Stimulated activated CD4-positive, alpha-beta T cell treated with anti-CD3 and anti-CD28 coated beads, Interleukin-15, amount 100 ng/mL, for 24 hours (primary cell): ENCODE data around the gene MORF4L1.
"Not testable (repeated sequence)": the region's sequence is repeated elsewhere in the genome, so short reads cannot be mapped to it uniquely, and the experiment has no call there.

Experiments used
- DNase-seq: peaks from one replicate; pipeline ENCODE4 v3.0.0-alpha.2; 2020

Gene MORF4L1

DNA sequence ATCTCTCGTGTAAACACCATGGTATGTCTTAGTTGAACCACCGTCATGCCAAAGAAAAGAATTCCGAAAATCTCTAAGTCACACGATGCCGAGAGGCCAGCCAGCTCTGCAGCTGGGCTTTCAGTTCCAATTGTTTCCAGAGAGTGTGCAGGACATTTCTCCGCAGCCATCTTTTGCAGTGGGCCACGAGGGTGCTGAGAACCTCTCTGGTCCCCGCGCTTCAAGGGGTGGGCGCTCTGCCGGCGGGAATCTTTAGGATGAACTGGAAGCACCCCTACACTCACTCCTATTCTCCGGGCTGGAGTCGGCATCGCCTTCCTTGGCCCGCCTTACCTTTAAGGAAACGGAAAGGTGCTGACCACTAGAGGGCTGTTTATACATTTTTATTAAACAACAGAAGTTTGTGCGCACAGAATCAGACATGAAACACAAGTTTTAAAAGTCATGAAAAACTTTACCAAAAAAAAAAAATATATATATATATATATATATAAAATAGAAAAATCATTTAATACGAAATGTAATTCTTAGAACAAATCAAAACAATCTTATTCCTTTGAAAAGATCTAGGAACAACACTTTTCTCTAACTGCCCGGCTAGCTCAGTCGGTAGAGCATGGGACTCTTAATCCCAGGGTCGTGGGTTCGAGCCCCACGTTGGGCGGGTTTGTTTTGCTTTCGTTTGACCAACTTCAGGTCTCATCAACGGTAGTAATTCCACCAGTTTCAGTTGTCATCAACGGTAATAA, 12.5 kb upstream of the MORF4L1 start:
- DNase-seq = peak; percentile 83

DNA sequence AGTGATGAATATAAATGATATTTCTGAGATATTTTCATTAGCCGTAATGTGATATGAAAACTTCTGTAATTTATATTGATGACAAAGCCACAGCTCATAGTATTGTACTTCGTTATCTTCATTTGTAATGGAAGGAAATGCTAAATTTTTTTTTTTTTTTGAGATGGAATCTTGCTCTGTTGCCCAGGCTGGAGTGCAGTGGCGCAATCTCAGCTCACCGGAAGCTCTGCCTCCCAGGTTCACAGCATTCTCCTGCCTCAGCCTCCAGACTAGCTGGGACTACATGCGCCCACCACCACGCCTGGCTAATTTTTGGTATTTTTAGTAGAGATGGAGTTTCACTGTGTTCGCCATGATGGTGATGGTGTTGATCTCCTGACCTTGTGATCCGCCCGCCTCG, 7.1 kb upstream of the MORF4L1 start:
- DNase-seq = not testable (repeated sequence)

DNA sequence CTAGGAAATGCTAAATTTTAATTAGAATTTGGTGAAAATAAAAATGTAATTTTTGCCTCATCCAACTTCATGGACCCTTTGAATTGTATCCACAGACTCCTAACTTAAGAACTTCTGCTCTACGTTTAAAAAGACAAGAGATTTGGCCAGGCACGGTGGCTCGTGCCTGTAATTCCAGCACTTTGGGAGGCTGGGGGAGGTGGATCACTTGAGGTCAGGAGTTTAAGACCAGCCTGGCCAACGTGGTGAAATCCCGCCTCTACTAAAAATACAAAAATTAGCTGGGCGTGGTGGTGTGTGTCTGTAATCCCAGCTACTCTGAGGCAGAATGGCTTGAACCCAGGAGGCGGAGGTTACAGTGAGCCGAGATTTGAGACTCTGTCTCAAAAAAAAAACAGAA, 6.7 kb upstream of the MORF4L1 start:
- not testable (repeated sequence) for DNase-seq

DNA sequence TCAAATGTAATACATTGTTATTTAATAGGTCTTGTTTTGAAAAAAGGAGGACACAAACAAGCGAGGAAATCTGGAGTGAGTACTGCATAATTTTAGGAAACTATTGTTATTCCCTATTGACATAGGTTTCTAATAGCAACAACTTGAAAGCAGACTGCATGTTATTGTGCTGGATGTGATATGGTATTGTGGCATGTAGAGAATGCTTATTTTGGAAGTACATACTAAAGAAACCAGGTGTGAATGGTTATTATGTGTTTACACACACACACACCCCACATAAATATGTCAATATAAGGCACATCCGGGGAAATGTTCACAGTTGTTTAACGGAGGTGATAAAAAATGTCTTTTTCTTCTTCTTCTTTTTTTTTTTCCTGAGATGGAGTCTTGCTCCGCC, 5.9 kb upstream of the MORF4L1 start:
- no peak for DNase-seq

DNA sequence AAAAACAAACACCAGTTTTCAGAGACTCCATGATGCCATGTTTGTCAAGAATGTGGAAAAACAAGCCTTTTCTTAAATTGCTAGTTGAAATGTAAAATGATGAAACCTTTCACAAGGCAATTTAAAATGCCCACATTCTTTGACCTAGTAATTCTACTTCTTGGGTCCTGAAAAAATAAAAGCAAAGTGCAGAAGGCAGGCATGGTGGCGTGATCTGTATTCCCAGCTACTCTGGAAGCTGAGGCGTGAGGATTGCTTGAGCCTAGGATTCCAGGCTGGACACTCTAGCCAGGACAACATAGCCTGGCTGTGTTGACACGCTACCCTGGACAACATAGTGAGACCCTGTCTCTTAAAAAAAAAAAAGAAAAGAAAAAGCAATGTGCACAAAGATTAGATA, 4.3 kb upstream of the MORF4L1 start:
- no peak for DNase-seq

DNA sequence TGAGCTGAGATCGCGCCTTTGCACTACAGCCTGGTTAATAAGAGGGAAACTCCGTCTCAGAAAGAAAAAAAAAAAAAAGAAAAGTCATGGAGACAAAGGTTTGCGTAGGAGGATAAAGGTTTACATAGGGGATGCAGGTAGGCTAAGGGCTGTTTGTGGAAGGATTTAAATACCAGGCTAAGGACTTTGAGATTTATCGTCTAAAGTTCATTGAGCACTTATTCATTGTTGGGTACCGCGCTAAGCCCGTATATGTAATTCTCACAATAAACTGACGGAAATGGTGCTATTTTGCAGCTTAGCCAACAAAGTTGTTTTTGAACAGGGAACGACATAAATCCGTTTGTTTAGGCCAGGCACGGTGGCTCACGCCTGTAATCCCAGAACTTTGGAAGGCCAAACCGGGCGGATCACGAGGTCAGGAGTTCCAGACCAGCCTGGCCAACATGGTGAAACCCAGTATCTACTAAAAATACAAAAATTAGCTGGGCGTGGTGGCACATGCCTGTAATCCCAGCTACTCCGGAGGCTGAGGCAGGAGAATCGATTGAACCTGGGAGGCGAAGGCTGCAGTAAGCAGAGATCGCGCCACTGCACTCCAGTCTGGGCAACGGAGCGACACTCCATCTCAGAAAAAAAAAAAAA, 1.1 kb upstream of the MORF4L1 start:
- not testable (repeated sequence) for DNase-seq

DNA sequence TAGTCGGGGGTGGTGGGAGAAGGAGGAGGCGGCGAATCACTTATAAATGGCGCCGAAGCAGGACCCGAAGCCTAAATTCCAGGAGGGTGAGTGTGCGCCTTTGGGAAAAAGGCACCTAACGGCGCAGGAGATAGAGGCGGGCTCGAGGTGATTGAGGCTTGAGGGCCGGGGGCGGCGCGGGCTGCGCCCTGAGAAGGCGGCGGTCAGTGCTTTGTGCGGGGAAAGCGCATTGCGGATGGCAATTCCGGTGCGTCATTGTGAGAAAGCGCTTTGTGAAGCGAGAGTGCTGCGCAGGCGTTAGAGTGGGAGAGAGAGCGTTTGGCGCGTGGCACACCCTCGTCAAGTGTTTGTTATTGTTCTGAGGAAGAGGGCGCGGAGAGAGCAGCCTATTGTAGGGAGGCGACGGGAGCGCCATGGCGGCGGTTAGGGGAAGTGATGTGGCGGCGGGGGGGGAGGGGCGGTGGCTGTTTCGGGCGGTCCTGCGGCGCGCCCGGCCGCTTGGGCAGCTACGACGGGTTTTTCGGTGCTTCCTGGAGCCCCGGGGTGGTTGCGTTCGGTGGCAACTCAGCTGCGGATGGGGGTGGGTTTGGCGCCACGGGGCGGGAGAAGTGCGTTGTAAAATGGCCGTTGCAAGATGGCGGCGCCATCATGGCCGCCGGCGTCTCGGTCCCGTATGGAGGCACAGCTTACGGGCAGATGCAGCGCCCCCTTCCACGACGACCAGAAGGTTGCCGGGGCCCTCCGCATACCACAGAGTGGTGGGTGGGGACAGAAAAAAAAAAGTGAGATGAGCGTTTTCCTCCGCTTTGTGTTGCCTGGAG, 492 bp downstream of the MORF4L1 start:
- DNase-seq = peak; percentile 94

DNA sequence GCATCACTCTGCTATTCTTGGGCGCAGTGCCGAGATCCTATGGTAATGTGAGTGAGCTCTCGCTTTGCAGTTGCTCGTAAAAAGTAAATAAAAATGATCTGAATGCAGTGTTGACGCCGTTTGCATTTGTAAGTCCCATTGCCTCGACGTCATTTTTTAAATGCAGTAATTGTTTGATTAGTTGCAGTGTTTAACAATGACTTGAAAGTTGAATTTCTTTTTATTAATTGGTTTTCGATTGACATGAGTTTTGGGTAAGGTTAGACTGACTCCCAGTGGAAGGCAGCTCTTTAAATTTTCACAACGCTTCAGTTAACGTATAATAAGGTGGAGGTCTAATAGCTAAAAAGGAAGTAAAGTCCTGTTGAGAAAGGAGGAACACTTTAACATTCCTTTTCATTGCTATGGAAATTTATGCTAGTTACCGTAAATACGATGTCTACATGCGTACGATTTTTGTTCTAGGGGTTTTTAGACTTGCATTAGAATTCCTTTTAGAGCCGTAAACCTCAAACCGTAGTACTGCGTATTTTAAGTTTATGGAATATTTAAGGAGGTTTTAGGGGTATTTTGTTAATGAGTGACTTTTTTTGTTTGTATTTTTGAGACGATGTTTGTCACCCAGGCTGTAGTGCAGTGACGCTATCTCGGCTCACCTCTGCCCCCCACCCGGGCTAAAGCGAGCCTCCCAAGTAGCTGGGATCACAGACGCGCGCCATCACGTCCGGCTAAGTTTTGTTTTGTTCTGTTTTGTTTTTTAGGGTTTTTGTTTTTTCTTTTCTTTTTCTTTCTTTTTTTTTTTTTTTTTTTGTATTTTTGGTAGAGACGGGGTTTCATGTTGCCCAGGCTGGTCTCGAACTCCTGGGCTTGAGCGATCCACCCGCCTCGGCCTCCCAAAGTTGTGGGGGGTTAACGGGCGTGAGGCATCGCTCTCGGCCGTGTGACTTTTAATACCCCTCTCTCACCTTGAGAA, 1.4 kb downstream of the MORF4L1 start:
- peak; percentile 52 for DNase-seq

DNA sequence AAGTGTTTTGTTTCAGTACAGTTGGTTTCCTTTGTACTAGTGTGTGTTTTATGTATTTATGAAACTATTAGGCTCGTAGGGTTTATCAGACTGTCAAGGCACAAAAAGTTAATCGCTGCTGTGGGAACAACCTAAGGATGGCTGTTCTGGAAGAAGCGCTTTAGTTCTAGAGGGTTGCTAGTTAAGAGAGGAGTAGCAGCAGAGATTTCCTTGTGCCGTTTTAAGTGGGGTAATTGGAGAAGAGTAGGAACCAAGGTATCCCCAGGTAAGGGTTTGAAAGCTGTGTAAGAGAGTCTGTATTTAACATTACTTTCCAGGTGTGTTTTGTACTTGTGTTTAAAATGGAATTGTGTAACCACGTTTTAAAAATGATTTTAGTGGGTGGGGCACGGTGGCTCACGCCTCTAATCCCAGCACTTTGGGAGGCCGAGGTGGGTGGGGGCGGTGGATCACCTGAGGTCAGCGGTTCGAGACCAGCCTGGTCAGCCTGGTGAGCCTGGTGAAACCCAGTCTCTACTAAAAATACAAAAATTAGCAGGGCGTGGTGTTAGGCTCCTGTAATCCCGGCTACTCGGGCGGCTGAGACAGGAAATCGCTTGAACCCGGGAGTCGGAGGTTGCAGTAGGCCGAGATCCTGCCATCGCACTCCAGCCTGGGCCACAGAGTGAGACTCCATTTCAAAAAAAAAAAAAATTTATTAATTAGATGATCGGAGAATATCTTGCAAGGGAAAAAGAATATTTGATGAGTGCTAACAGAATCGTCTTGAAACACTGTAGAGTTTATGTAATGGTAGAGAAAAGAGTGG, 2.6 kb downstream of the MORF4L1 start:
- peak; percentile 13 for DNase-seq

DNA sequence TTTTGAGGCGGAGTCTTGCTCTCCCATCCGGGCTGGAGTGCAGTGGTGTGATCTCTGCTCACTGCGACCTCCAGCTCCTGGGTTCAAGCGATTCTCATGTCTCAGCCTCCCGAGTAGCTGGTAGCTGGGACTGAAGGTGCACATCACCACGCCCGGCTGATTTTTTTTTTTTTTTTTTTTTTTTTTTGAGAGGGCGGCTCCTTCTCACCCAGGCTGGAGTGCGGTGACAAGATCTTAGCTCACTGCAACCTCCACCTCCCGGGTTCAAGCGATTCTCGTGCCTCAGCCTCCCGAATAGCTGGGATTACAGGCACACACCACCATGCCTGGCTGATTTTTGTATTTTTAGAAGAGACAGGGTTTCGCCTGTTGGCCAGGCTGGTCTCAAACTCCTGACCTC, 4.3 kb downstream of the MORF4L1 start:
- DNase-seq = not testable (repeated sequence)

DNA sequence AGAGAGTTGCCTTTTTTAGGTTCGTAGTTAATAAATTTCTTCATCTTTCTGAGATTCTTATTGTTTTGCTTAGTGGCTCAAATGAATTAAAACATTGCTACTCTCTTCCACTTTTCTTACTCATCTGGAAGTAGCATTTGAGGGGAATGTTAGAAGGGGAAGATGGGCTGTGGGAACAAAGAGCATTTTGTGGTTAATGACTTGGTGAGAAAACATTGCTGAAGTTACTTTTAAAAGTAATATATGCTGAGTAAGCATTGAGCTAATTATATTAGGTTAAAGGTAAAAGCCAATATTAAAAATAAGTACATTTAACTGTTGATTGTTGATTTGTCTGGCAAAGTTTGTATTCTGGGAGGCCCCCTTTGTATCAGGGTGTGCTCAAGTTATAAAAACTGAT, 5.7 kb downstream of the MORF4L1 start:
- DNase-seq = no peak

DNA sequence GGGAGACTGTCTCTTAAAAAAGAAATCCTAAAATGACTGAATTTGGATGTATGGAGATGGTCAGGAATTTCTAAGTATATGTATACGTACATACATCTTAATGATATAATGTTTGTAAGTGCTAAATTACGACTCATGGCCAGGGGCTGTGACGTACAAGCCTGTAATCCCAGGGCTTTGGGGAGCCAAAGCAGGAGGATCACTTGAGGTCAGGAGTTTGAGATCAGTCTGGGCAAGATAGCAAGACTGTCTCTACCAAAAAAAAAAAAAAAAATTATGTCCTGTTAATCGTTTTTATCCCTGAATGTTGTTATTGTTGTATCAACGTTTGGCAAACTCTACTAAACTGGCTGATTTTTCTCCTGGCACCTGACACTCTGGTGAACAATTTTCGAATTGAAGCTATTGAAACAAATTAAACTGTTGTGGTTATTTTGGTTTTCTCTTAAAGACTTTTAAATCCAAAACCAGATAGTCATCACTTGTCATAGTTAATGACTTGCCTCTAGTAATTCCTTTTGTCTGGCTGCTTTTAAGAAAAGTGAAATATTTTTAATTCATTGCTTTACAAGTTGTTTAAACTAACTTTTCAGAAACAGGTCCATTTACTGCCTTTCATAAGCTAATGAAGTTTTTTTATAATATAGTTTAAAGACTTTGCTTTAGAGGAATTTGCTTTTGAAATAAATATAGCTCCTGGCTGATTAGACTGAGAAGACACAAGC, 7.0 kb downstream of the MORF4L1 start:
- DNase-seq = no peak

DNA sequence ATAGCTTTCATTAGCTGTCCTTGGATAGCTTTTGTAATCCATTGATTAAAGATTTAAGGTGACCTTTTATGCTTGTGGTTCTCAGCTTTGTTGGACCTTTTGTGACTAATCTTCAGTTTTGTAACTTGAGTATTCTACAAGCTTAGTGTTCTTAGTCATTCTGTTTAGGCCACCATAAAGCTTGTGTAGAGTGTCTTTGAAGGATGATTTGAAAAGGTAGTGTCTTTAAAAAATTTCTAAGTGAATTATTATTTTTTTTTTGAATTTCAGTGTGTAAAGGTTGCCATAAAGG, 7.5 kb downstream of the MORF4L1 start:
- no peak for DNase-seq

DNA sequence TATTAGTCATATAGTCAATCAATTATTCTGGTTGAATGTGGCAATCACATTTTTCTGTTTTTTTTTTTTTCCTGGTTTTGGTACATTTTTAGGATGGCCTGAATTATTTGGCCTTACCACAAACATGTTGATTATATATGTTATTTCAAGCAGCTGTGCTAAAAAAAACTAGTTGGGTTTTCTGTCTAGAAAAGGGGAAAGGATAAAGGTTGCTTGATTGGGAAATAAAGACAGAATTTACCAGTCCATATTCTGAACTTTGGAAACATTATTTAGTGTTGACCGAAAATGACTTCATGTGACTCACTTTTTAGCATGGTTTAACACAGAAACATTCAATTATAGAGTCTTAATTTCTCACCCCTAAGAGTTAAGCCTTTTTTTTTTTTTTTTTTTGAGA, 8.1 kb downstream of the MORF4L1 start:
- DNase-seq = no peak

DNA sequence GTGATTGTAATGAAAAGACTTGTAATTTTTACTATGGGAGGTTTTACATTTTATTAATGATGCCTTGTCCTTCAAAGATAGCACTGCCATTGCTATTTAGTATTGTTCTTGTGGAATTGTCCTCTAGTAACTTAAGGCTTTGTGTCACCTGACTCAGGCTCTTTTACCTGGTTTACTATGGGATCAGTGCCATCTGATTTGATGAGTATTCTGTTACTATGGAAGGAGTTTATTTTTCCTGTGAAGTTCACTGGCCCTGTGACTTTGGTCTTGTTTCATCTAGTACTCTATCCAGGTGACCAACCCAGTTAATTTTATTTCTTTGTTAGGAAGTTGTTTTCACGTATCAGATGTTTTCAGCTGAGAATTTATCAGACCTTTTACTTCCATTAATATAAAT, 9.0 kb downstream of the MORF4L1 start:
- DNase-seq = no peak

DNA sequence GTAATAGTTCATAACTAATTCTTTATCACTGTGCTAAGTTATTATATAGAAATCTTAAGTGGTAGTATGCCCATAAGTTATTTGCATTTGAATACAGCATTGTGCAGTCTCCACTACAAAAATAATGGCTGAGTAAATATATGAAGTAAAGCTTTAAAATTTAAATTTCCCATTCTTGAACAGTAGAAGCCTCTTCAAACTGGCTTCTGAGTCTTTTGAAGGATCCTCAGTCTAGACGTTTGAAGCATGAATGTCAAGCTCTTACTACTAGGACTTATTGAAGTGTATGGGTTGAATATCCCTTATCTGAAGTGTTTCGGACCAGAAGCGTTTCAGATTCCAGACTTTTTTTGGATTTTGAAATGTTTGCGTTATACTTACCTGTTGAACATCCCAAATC, 16.3 kb downstream of the MORF4L1 start:
- DNase-seq = no peak

DNA sequence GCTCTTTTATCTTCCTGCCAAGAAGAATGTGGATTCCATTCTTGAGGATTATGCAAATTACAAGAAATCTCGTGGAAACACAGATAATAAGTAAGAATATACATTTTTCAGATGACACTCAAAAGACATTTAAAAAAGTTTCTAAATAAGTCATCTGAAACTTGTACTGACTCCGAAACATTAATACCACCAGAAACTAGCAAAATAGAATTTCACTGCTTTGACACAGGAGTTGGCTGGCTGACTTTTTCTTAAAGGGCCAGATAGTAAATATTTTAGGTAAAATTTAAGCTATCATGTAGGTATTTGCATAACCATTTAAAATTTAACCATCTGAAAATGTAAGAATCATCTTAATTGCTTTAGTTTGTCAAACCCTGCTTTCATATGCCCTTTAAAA, 20.8 kb downstream of the MORF4L1 start:
- DNase-seq = no peak

DNA sequence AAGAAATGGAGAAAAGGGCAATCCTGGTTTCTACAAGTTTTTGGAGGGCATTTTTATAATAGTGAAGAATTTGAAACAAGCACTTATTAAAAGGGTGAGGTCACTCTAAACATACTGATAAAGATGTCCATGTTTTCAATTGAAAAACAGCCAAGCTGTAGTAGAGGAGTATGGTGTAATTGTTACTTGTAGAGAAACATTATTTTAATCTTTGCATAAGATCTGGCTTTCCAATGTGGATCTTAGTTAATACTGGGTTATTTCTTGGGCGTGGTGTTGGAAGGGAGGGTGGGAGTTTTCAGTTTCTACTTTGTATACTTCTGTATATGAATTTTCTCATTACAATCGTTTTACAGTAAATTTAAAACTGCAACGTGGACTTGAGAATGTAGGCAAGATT, 22.8 kb downstream of the MORF4L1 start:
- DNase-seq = no peak

DNA sequence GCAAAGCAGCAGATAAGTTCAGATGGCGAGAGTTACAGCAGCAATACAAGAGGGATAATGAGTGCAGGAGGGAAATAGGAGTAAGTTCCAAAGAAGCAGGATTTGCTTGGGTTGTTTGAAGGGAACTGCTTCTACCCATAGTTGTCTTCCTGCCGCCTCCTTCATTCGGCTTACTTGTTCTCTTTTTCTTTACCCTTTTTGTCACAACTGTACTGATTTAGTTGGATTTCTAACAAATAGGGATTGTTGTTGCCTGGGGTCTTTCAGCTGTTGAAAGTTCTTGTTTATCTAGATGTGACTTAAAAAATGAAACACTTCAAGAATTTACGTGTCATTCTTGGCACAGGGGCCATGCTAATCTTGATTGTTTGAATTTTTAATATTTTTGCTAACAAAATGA, 25.9 kb downstream of the MORF4L1 start:
- DNase-seq = no peak

DNA sequence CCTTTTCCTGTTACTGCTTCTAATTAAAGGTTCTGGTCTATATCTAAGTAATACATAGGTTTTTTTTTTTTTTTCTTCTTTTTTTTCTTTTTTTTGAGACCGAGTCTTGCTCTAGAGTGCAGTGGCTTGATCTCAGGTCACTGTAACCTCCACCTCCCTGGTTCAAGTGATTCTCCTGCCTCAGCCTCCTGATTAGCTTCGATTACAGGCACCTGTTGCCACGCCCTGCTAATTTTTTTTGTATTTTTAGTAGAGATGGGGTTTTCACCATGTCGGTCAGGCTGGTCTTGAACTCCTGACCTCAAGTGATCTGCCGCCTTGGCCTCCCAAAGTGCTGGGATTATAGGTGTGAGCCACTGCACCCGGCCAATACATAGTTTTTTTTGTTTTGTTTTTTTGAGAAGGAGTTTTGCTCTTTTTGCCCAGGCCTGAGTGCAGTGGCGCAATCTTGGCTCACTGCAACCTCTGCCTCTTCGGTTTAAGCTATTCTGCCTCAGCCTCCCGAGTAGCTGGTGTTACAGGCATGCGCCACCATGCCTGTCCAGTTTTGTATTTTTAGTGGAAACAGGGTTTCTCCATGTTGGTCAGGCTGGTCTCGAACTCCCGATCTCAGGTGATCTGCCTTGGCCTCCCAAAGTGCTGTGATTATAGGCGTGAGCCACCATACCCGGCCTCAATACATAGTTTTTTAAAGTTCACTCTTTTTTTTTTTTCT, 28.3 kb downstream of the MORF4L1 start:
- not testable (repeated sequence) for DNase-seq
